Measurements from ENCODE around the gene SGCG.

DNA sequence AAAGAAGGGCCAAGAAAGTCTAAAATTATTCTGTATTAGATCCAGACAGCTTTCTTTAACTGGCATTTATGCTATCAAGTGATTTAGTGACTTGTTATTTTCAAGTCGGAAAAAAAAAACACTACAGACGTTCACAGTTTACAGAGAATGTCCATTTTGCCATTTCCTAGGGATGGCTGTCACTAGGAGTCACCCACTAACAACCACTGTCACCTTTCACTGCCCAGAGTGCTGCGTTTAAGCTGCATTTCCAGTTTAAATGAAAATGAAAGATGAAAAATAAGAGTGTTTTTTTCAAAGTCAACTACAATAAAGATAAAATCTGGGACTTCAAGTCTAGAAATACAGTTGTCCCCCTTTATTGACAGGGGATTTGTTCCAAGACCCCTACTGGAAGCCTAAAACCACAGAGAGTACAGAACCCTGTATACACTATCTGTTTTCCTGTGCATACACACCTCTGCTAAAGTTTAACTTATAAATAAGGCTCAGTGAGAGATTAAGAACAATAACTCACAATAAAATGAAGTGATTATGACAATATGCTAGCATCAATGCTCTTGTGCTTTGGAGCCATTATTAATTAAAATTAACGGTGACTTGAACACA is 140.3 kb downstream of the SGCG start:
- TF ChIP-seq TAF1 (IDR thresholded peaks at IDR 0.05; ENCODE audit: borderline replicate concordance, insufficient read depth, low read length) = no peak
- no peak for TF ChIP-seq POLR2AphosphoS5 (IDR thresholded peaks at IDR 0.05; ENCODE audit: low read depth, low read length)
